HAP-1 (cell line): ENCODE results near the gene GOSR2.
A peak's percentile ranks its signal among the peaks of the same experiment; 100 is the strongest.

Experiments used
- DNase-seq, 2 experiments: peaks; one replicate each; pipeline ENCODE4 v3.0.0-alpha.2; 2016 to 2020; ENCODE audit warnings: low spot score in 2 of 2
- H3K27me3 ChIP-seq: fragments of 250-450 bp; sonication (Bioruptor Pico); 2 replicates; pipeline ENCODE4 v1.5.1; 2020; ENCODE audit warnings: low read depth, mild to moderate bottlenecking, moderate library complexity
- H3K36me3 ChIP-seq: fragments of 250-450 bp; sonication (Bioruptor Pico); replicated peaks from 2 replicates; pipeline ENCODE4 v1.5.1; 2020; ENCODE audit warnings: mild to moderate bottlenecking
- H3K4me1 ChIP-seq: fragments of 250-450 bp; sonication (Bioruptor Pico); 2 replicates; pipeline ENCODE4 v1.5.1; 2020; ENCODE audit warnings: mild to moderate bottlenecking
- H3K4me3 ChIP-seq: fragments of 250-450 bp; sonication (Bioruptor Pico); 2 replicates; pipeline ENCODE4 v1.5.1; 2020; ENCODE audit warnings: mild to moderate bottlenecking, moderate library complexity
- H3K9me3 ChIP-seq: fragments of 250-450 bp; sonication (Bioruptor Pico); 2 replicates; pipeline ENCODE4 v1.5.1; 2020; ENCODE audit warnings: mild to moderate bottlenecking, moderate library complexity
- in situ Hi-C: fragments of 300-500 bp; cut with MboI; formaldehyde crosslinking; loops from 3 replicates; pipeline ENCODE4 v1.14.3; 2020; ENCODE audit warnings: low sequenced_read_pairs, inconsistent platforms, mixed read lengths

Gene GOSR2

GRCh38 chr17:46968896-46969295 is 45.9 kb downstream of the GOSR2 start:
- H3K4me3 ChIP-seq = no peak overlapping the region
- H3K36me3 ChIP-seq = no peaks in the 10 kb centered on the region
- no peak for DNase-seq
- in situ Hi-C loops = no loop called here
- no peaks in the 10 kb centered on the region for H3K9me3 ChIP-seq
- peaks cover 7% of the 10 kb centered on the region; the same call in 1 of the 2 replicates for H3K27me3 ChIP-seq
- no peaks in the 10 kb centered on the region for H3K4me1 ChIP-seq

- H3K27me3 ChIP-seq = peaks cover 4% of the 10 kb centered on the region; the same call in 1 of the 2 replicates
- H3K4me1 ChIP-seq = no peaks in the 10 kb centered on the region
- in situ Hi-C loops = no loop called here
- DNase-seq = no peak
- no peaks in the 10 kb centered on the region for H3K36me3 ChIP-seq
- no peak overlapping the region for H3K4me3 ChIP-seq
- H3K9me3 ChIP-seq = no peaks in the 10 kb centered on the region
Observed at GRCh38 chr17:46971647-46972300, 48.8 kb downstream of the GOSR2 start.

GRCh38 chr17:46972346-46972745 is 49.4 kb downstream of the GOSR2 start:
- in situ Hi-C loops = no loop called here

DNA sequence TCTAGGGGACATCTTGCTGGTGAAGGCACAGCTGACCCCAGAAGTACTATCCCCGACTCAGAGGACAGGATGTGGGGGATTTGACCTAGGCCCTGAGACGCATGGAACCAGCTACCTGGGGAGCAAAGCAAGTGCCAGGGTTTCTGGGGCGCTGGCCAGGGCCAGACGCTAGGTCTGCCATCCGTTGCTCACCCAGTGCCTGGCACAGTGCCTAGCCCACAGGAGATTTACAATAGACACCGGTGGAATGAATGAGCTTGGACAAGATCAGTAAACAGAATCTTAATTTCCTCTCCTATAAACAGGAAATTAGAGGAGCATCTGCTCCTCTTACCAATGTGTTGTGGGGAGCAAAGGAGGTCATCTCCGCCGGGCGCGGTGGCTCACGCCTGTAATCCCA is 51.1 kb downstream of the GOSR2 start:
- DNase-seq = no peak
- Histone ChIP-seq H3K36me3 (no peaks in the 10 kb centered on the region), H3K4me3 (no peak overlapping the region), H3K9me3 (no peaks in the 10 kb centered on the region), H3K27me3 (peaks cover 14% of the 10 kb centered on the region), H3K4me1 (no peaks in the 10 kb centered on the region)
- in situ Hi-C loops = no loop called here

More at GRCh38 chr17:46972346-46972745, 49.4 kb downstream of the GOSR2 start:
- no peak for DNase-seq
- Histone ChIP-seq H3K9me3 (no peaks in the 10 kb centered on the region), H3K4me1 (no peaks in the 10 kb centered on the region), H3K27me3 (peaks cover 4% of the 10 kb centered on the region; the same call in 1 of the 2 replicates), H3K36me3 (no peaks in the 10 kb centered on the region), H3K4me3 (no peak overlapping the region)

- no peak for DNase-seq
- H3K36me3 ChIP-seq = no peaks in the 10 kb centered on the region
- H3K27me3 ChIP-seq = peaks cover 19% of the 10 kb centered on the region
- no peak overlapping the region for H3K4me3 ChIP-seq
- in situ Hi-C loops = no loop called here
- no peaks in the 10 kb centered on the region for H3K9me3 ChIP-seq
- no peaks in the 10 kb centered on the region for H3K4me1 ChIP-seq
Observed at GRCh38 chr17:46975287-46975686, 52.3 kb downstream of the GOSR2 start.

DNA sequence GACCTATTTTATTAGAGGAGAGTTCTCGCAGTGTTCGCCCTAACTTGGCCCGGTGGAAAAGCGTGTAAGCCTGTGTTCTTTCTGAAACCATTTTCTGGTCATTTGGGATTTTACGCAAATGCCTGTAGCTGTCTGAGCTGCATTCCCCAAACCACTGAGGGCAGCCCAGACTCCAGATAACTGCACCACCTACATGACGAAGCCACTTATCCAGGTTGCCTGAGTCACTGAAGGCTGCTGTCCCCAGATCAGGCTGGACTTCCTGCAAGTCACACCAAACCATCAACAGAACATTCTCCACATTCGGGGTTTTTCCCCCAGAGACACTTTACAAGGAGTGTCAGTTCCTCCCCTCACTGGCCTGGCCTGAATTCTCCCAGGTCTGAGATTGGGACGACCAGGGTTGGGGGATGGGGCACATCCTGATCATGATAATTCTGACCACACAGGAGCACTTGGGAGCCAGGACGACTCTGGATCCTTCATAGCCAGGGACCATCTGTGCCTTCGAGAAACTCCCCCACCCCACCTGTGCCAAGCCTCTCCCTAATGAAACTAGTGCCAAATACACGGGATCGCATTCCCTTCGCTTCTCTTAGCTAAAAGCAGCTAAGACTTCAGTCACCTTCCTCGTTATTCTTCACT is 53.8 kb downstream of the GOSR2 start:
- Histone ChIP-seq H3K36me3 (no peaks in the 10 kb centered on the region), H3K27me3 (peaks cover 19% of the 10 kb centered on the region), H3K9me3 (no peaks in the 10 kb centered on the region), H3K4me1 (no peaks in the 10 kb centered on the region), H3K4me3 (no peak overlapping the region)
- DNase-seq = no peak
- in situ Hi-C loops = no loop called here

DNA sequence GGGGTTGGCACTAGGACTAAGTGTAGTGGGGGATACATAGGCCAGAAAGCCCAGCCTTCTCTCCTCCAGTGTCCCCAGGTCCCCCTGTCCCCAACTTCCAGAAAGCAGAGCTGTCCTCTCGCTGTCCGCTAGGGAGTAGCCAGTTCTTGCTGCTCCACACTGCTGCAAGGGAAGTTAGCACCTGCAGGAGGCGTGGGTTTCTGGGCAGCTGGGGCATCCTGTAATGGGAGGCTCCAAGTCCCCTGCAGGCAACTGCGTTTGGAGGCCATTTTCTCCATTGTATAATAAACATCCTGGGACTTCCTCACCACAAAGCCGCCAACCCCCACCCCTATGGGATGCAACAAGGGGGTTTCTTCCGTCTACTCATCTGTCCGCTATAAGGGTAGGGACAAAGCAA is 54.4 kb downstream of the GOSR2 start:
- H3K4me1 ChIP-seq = no peaks in the 10 kb centered on the region
- H3K36me3 ChIP-seq = no peaks in the 10 kb centered on the region
- H3K27me3 ChIP-seq = peaks cover 19% of the 10 kb centered on the region
- H3K4me3 ChIP-seq = no peak overlapping the region
- peak; percentile 6 to 65 for DNase-seq
- H3K9me3 ChIP-seq = no peaks in the 10 kb centered on the region
- in situ Hi-C loops = no loop called here

DNA sequence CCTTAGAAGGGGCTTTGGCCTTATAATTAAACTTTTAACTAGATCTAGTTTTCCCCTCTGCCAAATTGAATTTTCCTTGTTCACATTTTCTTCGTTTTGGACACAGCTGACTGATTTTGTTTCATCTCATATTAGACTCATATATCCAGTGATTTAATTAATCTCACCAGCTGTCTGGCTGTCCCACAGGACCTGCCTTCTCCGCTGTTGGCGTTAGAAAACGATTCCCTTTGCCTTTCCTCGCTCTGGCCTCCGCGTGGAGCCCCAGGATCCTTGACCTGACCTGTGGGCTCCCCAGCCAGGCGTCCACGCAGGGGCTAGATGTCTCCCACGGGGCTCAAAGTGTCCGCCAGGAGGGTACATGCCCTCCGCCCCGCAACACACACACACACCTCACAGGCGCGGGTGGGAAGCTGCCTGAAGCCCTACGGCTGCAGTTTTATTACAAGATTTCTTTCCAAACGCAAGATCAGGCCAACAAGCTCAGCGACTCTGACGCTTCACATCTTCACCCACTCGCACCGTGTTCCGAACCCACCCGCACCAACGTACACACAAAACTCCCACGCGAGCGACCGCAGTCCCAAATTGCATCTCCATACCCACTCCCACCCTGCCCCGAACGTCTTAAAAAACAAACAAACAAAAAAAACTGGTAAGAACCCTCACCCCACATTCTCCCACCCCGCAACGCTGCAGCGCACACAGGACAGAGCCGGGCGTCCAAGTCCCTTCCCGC is 55.0 kb downstream of the GOSR2 start:
- in situ Hi-C loops = no loop called here
- DNase-seq = no peak
- H3K9me3 ChIP-seq = no peaks in the 10 kb centered on the region
- H3K36me3 ChIP-seq = no peaks in the 10 kb centered on the region
- H3K4me3 ChIP-seq = peak overlapping the region; percentile 36
- peaks cover 19% of the 10 kb centered on the region for H3K27me3 ChIP-seq
- H3K4me1 ChIP-seq = no peaks in the 10 kb centered on the region

DNA sequence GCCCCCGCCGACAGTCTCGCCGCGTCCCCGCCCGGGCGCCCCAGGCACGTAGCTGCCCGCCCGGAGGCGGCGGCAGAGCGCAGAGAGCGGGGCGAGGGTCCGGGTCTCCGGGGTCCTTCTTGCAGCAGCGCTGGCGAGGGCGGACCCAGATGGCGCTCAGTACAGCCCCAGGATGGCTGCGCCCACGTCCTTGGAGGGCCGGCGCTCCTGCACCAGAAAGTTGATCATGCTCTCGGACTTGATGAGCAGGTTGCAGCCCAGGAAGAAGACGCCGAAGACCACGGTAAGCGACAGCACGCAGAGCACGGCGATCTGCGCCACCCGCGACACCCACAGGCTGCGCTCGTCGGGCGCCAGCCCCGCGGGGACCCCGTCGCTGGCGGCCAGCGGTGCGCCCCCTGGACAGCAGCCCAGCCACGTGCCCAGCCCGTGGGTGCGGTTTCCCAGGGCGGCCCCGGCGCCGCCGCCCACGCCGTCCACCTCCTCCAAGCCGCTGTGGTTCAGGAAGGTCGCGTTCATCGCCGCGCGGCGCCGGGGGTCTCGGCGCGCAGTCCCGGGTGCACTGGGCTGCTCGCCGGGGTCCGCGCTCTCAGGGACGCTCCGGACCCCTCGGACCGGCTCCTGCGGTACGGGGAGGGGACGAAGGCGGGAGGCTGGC is 55.7 kb downstream of the GOSR2 start:
- Histone ChIP-seq H3K9me3 (no peaks in the 10 kb centered on the region), H3K36me3 (no peaks in the 10 kb centered on the region), H3K4me3 (peak overlapping the region; percentile 36), H3K27me3 (peaks cover 19% of the 10 kb centered on the region), H3K4me1 (no peaks in the 10 kb centered on the region)
- DNase-seq = peak in 1 of 2 experiments; percentile 26
- in situ Hi-C loops = no loop called here

DNA sequence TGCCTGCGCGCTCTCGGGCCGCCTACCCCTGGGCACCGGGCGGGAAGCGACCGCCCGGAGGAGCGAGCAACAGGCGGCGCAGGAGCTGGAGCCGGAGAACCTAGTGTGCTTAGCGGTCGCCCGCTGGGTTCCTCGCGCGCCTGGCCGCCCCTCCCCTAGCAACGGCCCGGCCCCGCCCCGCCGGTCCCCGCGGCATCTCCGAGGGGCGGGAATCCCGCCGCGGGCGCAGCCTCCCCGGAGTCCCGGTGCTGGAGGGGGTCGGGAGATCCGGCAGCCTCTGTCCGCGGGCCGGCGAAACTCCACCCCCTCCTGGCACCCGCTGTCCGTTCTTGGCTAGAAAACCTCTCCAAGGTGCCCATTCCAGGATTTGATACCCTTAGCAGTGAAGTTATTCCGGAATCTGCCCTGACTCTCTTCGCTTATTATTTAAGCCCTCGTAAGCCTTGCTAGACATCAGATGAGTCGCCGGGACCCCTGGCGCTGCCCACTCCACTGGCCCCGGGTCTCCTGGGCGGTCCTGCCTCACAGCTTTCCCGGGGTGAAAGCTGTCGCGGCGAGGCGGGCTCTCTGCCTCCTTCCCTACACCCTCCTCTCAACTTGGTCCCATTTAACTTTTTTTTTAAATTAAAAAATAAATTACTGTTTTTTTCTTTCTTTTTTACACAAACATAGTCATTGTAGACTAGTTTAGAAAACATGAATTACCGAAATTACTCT is 56.3 kb downstream of the GOSR2 start, which contains the start of gene RPRML:
TSS of gene RPRML (minus strand) at position 107 of the 717 bp plus-strand sequence. CDS start 246 bp downstream, outside the sequence.
- Histone ChIP-seq H3K4me3 (peak within 1 kb of the TSS; percentile 36), H3K4me1 (no peaks in the 10 kb centered on the region), H3K27me3 (peaks cover 19% of the 10 kb centered on the region), H3K36me3 (no peaks in the 10 kb centered on the region), H3K9me3 (no peaks in the 10 kb centered on the region)
- peak; percentile 46 to 75 for DNase-seq
- in situ Hi-C loops = no loop called here

DNA sequence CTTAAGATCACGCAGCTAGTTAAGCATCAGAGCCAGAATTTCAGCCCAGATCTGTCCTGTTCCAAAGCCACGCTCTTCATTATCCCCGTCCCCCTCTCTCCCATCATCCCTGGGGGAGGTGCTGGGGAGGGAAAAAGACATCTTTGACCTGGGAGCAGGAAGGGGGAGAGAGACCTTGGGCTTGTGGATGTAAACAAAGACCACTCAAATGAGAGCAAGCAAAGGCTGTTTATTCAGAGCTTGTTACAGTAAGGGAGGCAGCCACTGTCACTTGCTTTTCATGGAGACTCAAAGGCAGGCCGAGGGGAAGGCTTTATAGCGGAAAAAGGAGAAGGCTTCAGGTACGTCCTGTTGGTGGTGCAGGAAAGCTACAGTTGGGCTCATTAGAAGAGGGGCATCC is 59.6 kb downstream of the GOSR2 start:
- in situ Hi-C loops = no loop called here
- no peak for DNase-seq
- H3K9me3 ChIP-seq = no peaks in the 10 kb centered on the region
- H3K27me3 ChIP-seq = peaks cover 18% of the 10 kb centered on the region
- no peak overlapping the region for H3K4me3 ChIP-seq
- H3K4me1 ChIP-seq = no peaks in the 10 kb centered on the region
- no peaks in the 10 kb centered on the region for H3K36me3 ChIP-seq

DNA sequence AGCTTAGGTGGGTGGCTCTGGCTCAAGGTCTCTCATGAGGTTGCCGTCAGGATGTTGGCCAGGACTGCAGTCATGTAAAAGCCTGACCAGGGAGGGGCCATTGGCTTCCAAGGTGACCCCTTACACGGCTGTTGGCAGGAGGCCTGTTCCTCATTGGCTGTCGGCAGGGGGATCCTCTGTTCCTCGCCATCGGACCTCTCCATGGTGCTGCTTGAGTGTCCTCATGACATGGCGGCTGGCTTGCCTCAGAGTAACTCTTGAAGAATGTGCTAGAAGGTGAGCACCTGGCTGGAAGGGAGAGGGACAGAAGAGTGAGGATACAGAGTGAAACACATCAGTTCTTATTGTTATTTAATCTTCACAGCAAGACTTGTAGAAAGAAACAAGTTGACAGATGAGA is 60.8 kb downstream of the GOSR2 start:
- in situ Hi-C loops = no loop called here
- Histone ChIP-seq H3K36me3 (no peaks in the 10 kb centered on the region), H3K4me1 (no peaks in the 10 kb centered on the region), H3K9me3 (no peaks in the 10 kb centered on the region), H3K27me3 (peaks cover 8% of the 10 kb centered on the region), H3K4me3 (no peak overlapping the region)
- DNase-seq = peak in 1 of 2 experiments; percentile 17

- Histone ChIP-seq H3K27me3 (peaks cover 7% of the 10 kb centered on the region; the same call in 1 of the 2 replicates), H3K4me1 (no peaks in the 10 kb centered on the region), H3K36me3 (no peaks in the 10 kb centered on the region), H3K4me3 (no peak overlapping the region), H3K9me3 (no peaks in the 10 kb centered on the region)
- in situ Hi-C loops = no loop called here
- no peak for DNase-seq
Observed at GRCh38 chr17:46984341-46984740, 61.4 kb downstream of the GOSR2 start.
